GM10248 (cell line): Measurements from ENCODE around the gene ATP6V0E1.

Source experiments
- CTCF ChIA-PET: fragments of 300-600 bp; sonication (Branson Sonifier 250); formaldehyde crosslinking; extraction: SDS; loops from one replicate; lab custom pipeline; 2021; ENCODE audit warnings: antibody characterized with exemption; lab: Yijun Ruan, JAX
- POLR2A ChIA-PET: fragments of 350-650 bp; sonication (Branson Sonifier 250); formaldehyde crosslinking; extraction: SDS; loops from one replicate; lab custom pipeline; 2020; ENCODE audit warnings: antibody characterized with exemption; lab: Yijun Ruan, JAX
- DNase-seq: peaks from one replicate; pipeline ENCODE4 v3.0.0; 2012; ENCODE audit errors: extremely low spot score
- CTCF ChIP-seq: IDR thresholded peaks from 2 replicates; pipeline ENCODE4 v1.5.1; 2012; ENCODE audit warnings: mild to moderate bottlenecking, low read depth; ENCODE audit errors: extremely low read depth, missing control alignments, control extremely low read depth

The ATP6V0E1 gene

GRCh38 chr5:173003360-173003759, 19.8 kb downstream of the ATP6V0E1 start:
- no peak for DNase-seq
- no peak for TF ChIP-seq CTCF
- ChIA-PET CTCF (interaction anchor here (1.7 kb wide), 1 partner anchor 20 kb away, joined by 3 read pairs; the partner anchor contains the start of gene ATP6V0E1), POLR2A (no interaction called here)

DNA sequence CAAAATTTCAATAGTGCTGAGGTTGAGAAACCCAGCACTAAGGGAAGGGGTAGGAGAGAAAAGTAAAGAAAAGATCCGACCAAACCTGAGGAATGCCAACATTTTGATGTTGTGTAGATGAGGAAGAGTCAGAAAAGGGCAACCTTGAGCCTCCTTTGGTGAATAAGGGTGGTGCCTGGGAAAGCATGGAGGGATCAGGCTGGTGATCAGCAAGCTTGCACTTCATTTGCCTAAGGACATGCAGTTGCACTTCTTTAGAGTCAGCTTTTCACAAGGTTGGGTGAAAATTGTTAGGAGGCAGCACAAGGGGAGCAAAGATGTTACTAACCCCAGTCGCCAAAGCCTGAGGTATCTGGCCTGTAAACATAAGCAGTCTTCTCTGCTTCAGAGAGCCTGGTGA, 20.4 kb downstream of the ATP6V0E1 start:
- CTCF ChIA-PET = interaction anchor here (1.7 kb wide), 1 partner anchor 20 kb away, joined by 3 read pairs; the partner anchor contains the start of gene ATP6V0E1

DNA sequence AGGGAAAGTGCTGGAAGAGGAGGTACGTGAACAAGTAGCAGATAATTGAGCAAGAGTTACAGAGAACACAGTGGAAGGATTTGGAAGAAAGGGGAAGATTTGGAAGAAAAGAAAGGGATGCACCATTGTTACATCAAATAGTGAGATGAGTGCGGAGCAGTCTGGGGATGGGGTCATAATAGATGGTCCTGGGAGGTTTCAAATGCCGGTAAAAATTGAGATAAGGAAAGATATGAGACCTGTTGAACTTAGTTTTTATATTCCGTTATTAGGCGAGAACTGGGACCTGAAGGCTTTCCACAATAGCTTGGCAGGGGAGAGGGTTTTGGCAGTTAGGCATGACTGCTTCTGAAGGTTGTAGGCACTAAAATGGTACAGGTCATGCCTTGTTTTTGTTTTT, 20.9 kb downstream of the ATP6V0E1 start:
- no peak for DNase-seq
- CTCF ChIA-PET = interaction anchor here (1.7 kb wide), 1 partner anchor 21 kb away, joined by 3 read pairs; the partner anchor contains the start of gene ATP6V0E1
- no peak for TF ChIP-seq CTCF
- POLR2A ChIA-PET = no interaction called here

More for the DNA sequence above, 20.4 kb downstream of the ATP6V0E1 start:
- no peak for TF ChIP-seq CTCF
- POLR2A ChIA-PET = no interaction called here
- no peak for DNase-seq

DNA sequence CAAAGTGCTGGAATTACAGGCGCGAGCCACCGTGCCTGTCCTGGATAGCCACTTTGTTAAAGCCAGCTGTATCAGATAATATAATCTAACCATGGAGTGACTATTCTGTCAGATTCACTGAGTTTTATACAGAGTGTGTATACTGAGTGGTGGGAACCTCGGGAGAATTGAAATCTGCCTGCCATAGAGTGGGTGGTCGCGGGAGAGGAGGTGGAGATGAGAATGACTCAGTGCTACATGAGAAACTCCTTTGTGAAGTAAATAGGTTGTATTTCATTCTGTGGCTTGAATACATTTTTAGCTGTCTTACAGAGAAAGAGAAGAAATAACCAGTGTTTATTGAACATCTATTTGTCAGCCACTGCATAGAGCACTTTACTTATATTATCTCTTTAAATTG, 26.4 kb downstream of the ATP6V0E1 start:
- POLR2A ChIA-PET = interaction anchor here (0.5 to 0.6 kb wide), 2 partner anchors 22 to 1686 kb away, joined by 3 to 4 read pairs; no protein-coding TSS in a partner anchor

DNA sequence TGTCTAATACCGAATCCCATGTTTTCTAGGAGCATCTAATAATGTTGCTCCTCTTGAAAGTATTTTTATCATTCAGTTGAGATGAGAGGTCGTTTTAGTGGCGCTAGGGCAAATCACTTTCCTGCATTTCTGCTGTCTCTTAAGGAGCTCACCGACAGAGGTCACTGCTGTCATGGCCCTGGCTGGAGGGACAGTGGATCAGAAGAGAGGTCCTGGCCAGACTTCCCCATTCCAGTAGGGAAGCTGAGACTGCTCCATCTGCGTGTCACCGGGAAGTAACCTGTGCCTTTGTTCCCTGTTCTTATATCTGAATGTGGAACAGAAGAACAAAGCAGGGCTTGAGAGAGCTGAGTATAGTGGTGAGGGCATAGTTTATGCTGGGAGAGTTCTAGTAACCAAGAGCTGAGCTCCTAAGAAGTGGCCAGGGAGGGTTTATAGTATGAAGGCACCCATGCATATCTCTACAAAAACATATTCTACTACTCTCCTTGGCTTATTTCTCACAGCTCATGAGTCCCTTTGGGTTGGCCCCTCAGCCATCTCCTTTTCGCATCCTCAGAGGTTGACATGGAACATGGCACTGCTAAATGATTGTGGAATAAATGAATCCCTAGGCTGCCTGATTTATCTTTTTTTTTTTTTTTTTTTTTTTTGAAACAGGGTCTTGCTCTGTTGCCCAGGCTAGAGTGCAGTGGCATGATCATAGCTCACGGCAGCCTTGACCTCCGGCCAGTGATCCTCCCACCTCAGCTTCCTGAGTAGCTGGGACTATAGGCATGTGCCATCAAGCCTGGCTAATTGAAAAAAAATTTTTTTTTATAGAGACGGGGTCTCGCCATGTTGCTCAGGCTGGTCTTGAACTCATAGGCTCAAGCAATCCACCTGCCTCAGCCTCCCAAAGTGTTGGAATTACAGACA, 27.2 kb downstream of the ATP6V0E1 start:
- POLR2A ChIA-PET = interaction anchor here (0.5 to 0.6 kb wide), 2 partner anchors 23 to 1687 kb away, joined by 3 to 4 read pairs; no protein-coding TSS in a partner anchor
- CTCF ChIA-PET = interaction anchor here (0.7 to 2.0 kb wide), 19 partner anchors 9 to 304 kb away, joined by 3 to 10 read pairs (median 4); no protein-coding TSS in a partner anchor
- no peak for DNase-seq
- peak; percentile 23 for TF ChIP-seq CTCF

More for the DNA sequence above, 26.4 kb downstream of the ATP6V0E1 start:
- DNase-seq = no peak
- CTCF ChIA-PET = interaction anchor here (1.0 to 2.0 kb wide), 11 partner anchors 8 to 143 kb away, joined by 3 to 10 read pairs (median 4); no protein-coding TSS in a partner anchor
- no peak for TF ChIP-seq CTCF

DNA sequence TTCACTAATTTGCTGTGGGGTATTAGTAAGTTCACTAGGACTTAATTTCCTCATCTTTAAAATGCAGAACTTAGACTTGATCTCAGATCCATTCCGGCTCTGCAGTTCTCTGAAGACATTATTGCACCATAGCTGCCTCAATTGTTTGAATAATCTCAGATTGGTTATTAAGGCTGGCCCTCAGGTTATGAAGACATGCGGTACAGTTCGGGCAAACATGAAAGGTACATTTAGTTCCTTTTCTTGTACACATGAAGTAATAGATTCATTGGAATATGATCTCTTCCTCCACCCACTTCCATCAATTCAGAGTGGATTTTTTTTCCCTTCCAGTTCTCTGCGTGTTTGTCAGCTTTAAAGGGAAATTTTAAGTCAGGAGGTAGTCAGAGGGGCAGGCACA, 28.0 kb downstream of the ATP6V0E1 start:
- ChIA-PET POLR2A (interaction anchor here (0.6 kb wide), 1 partner anchor 14 kb away, joined by 4 read pairs; no protein-coding TSS in a partner anchor), CTCF (interaction anchor here (1.1 to 2.0 kb wide), 5 partner anchors 8 to 282 kb away, joined by 3 to 10 read pairs (median 4); no protein-coding TSS in a partner anchor)
- DNase-seq = no peak

More for the DNA sequence above, 28.0 kb downstream of the ATP6V0E1 start:
- no peak for TF ChIP-seq CTCF
